HG03520 (cell line): ENCODE results near the gene UROD.
"Not testable (repeated sequence)": the region's sequence is repeated elsewhere in the genome, so short reads cannot be mapped to it uniquely, and the experiment has no call there.

Source experiments
- ATAC-seq: cut with Tn5 transposase; IDR thresholded peaks from one replicate; pipeline ENCODE4 v1.9.1; 2021; ENCODE audit warnings: mild to moderate bottlenecking, moderate library complexity; ENCODE audit not compliant: unreplicated experiment

The UROD gene

GRCh38 chr1:45038240-45038639 lies 26.2 kb downstream of the UROD start:
- ATAC-seq, result no peak

- no peak for ATAC-seq
Observed at GRCh38 chr1:45038661-45039364, 26.8 kb downstream of the UROD start.

- ATAC-seq, result no peak
Observed at GRCh38 chr1:45040297-45040696, 28.2 kb downstream of the UROD start.

- ATAC-seq, result no peak
Observed at GRCh38 chr1:45043094-45043493, 31.0 kb downstream of the UROD start.

GRCh38 chr1:45044916-45045315 lies 32.9 kb downstream of the UROD start:
- no peak for ATAC-seq

- no peak for ATAC-seq
Observed at GRCh38 chr1:45047032-45047431, 35.0 kb downstream of the UROD start.

- ATAC-seq, result no peak
Observed at GRCh38 chr1:45051005-45051772, 39.1 kb downstream of the UROD start.

- ATAC-seq, result no peak
Observed at GRCh38 chr1:45057542-45057941, 45.5 kb downstream of the UROD start.

- no peak for ATAC-seq
Observed at GRCh38 chr1:45059829-45060228, 47.8 kb downstream of the UROD start.

GRCh38 chr1:45062463-45062862 lies 50.4 kb downstream of the UROD start:
- ATAC-seq, result not testable (repeated sequence)

GRCh38 chr1:45065083-45065482 lies 53.0 kb downstream of the UROD start:
- ATAC-seq, result no peak
